K562 (cell line): ENCODE measurements around the gene SERPINI2. TPM values are rescaled to one million over a fixed set of nuclear protein-coding genes. Genes with fewer than 3 reads are reported as not detected.

Experiments used
- ATAC-seq: fragments of 200-7000 bp; cut with Tn5 transposase; 3 replicates; pipeline ENCODE4 v1.9.1; 2020; ENCODE audit warnings: moderate library complexity
- BruUV-seq: library from RNA; stranded (reverse); fragments of 400-500 nt; replicated peaks from 2 replicates; lab custom pipeline; 2021; lab: Mats Ljungman, UMichigan
- CTCF ChIA-PET: fragments of 300-600 bp; formaldehyde crosslinking; extraction: SDS; loops from one replicate; lab custom pipeline; 2021; ENCODE audit warnings: low intra/inter-chr PET ratio; lab: Yijun Ruan, JAX
- POLR2A ChIA-PET: fragments of 300-600, 350-650 bp; sonication (Branson Sonifier 250); formaldehyde crosslinking; extraction: SDS; loops from one replicate; lab custom pipeline; 2021; ENCODE audit warnings: antibody characterized with exemption, inconsistent platforms; lab: Yijun Ruan, JAX
- DNase-seq, 4 experiments: peaks; one replicate each; pipeline versions ENCODE4 v3.0.0 to v3.0.0-alpha.2; 2011 to 2018; ENCODE audit warnings: low spot score in 3 of 4, mixed read lengths in 3 of 4; ENCODE audit errors: extremely low read depth in 1 of 4
- FAIRE-seq: peaks from 2 replicates; lab custom pipeline; 2011; peaks lifted over from hg19 to GRCh38; lab: Jason Lieb, UNC
- H2AFZ ChIP-seq: 2 replicates; pipeline ENCODE4 v1.6.0; 2011; ENCODE audit warnings: low read depth, low read length, control low read depth, inconsistent platforms
- H3K27ac ChIP-seq: fragments of 200-600 bp; 3 replicates; pipeline ENCODE4 v1.8.0; 2011; ENCODE audit warnings: low read depth, mild to moderate bottlenecking, control low read depth, inconsistent platforms, low read length, moderate library complexity, mixed read lengths; ENCODE audit errors: extremely low read depth
- H3K27me3 ChIP-seq, 2 experiments: fragments of 300-600 bp in 1 of 2; 2 replicates in 1 of 2; 3 replicates in 1 of 2; pipeline versions ENCODE4 v1.6.0 to v1.8.0; 2011; ENCODE audit warnings: inconsistent platforms in 2 of 2, low read length in 2 of 2, mild to moderate bottlenecking in 1 of 2, mixed read lengths in 1 of 2, moderate library complexity in 1 of 2; ENCODE audit not compliant: control insufficient read depth in 2 of 2, insufficient read depth in 2 of 2
- H3K36me3 ChIP-seq: fragments of 300-600 bp; 3 replicates; pipeline ENCODE4 v1.8.0; 2011; ENCODE audit warnings: mild to moderate bottlenecking, low read length, inconsistent platforms; ENCODE audit not compliant: control insufficient read depth, insufficient read depth
- H3K4me1 ChIP-seq, 2 experiments: fragments of 200-600 bp in 1 of 2; replicated peaks in 1 of 2; 2 replicates in 1 of 2; 3 replicates in 1 of 2; pipeline versions ENCODE4 v1.5.1 to v1.8.0; 2011; ENCODE audit warnings: inconsistent platforms in 2 of 2, low read length in 2 of 2, mild to moderate bottlenecking in 1 of 2, mixed read lengths in 1 of 2, moderate library complexity in 1 of 2; ENCODE audit not compliant: control insufficient read depth in 2 of 2, insufficient read depth in 2 of 2
- H3K4me2 ChIP-seq: 2 replicates; pipeline ENCODE4 v1.6.1; 2011; ENCODE audit warnings: low read length, control low read depth, inconsistent platforms, mixed read lengths; ENCODE audit not compliant: insufficient read depth
- H3K4me3 ChIP-seq: fragments of 200-600 bp; sonication (generic), shearing (Covaris generic); 2 replicates; pipeline ENCODE4 v1.5.1; 2016; ENCODE audit warnings: control low read depth, inconsistent platforms
- H3K79me2 ChIP-seq: fragments of 200-600 bp; 3 replicates; pipeline ENCODE4 v1.8.0; 2011; ENCODE audit warnings: low read length, inconsistent platforms; ENCODE audit not compliant: control insufficient read depth, insufficient read depth
- H3K9ac ChIP-seq, 2 experiments: 2 replicates each; pipeline versions ENCODE4 v1.6.0 to v1.6.1; 2011; ENCODE audit warnings: low read depth in 2 of 2, low read length in 2 of 2, control low read depth in 1 of 2, inconsistent platforms in 1 of 2, mild to moderate bottlenecking in 1 of 2, mixed read lengths in 1 of 2; ENCODE audit not compliant: insufficient read depth in 1 of 2
- H3K9me1 ChIP-seq: one replicate; pipeline ENCODE4 v1.6.0; 2011; ENCODE audit warnings: inconsistent platforms, mild to moderate bottlenecking, low read length, moderate library complexity; ENCODE audit not compliant: control insufficient read depth, insufficient read depth
- H3K9me3 ChIP-seq: replicated peaks from 2 replicates; pipeline ENCODE4 v1.5.1; 2011; ENCODE audit warnings: low read depth, low read length, inconsistent platforms; ENCODE audit not compliant: control insufficient read depth, insufficient read depth
- H4K20me1 ChIP-seq: replicated peaks from 2 replicates; pipeline ENCODE4 v1.6.1; 2011; ENCODE audit warnings: low read length, inconsistent platforms, mixed read lengths; ENCODE audit not compliant: control insufficient read depth, insufficient read depth
- DACH1 ChIP-seq: fragments of 450-650 bp; IDR thresholded peaks from 2 replicates; pipeline ENCODE4 v1.6.1; 2018; ENCODE audit not compliant: partially characterized antibody
- DDX20 ChIP-seq: fragments of 450-650 bp; IDR thresholded peaks from 2 replicates; pipeline ENCODE4 v1.6.1; 2016; ENCODE audit warnings: missing genetic modification characterization, low read depth, mild to moderate bottlenecking, missing compliant biosample characterization, moderate library complexity
- FOXJ2 ChIP-seq: fragments of 200-800 bp; sonication (Bioruptor generic); IDR thresholded peaks from 2 replicates; pipeline ENCODE4 v1.6.1; 2016; ENCODE audit warnings: missing genetic modification characterization, missing compliant biosample characterization
- HMGXB4 ChIP-seq: sonication (generic); formaldehyde crosslinking; IDR thresholded peaks from 2 replicates; pipeline ENCODE4 v1.8.1; 2023; ENCODE audit warnings: mild to moderate bottlenecking, missing genetic modification reagents
- JUND ChIP-seq, 2 experiments: IDR thresholded peaks; 2 replicates in 1 of 2; 3 replicates in 1 of 2; pipeline ENCODE4 v1.6.1; 2011; ENCODE audit warnings: borderline replicate concordance in 2 of 2, low read depth in 2 of 2, low read length in 2 of 2, improper control_type of control experiment in 1 of 2, missing biosample characterization in 1 of 2, missing genetic modification characterization in 1 of 2, missing genetic modification reagents in 1 of 2
- NR2F6 ChIP-seq: fragments of 450-650 bp; formaldehyde crosslinking; IDR thresholded peaks from 2 replicates; pipeline ENCODE4 v1.4.0; 2020; ENCODE audit warnings: mild to moderate bottlenecking
- NRF1 ChIP-seq, 2 experiments: fragments of 450-650 bp; IDR thresholded peaks in 1 of 2; conservative IDR thresholded peaks in 1 of 2; 2 replicates each; pipeline ENCODE4 v1.6.1; 2014; ENCODE audit warnings: mild to moderate bottlenecking in 2 of 2
- TRIM25 ChIP-seq: fragments of 450-650 bp; IDR thresholded peaks from 2 replicates; pipeline ENCODE4 v1.7.0; 2016; ENCODE audit warnings: borderline replicate concordance
- ZBTB11 ChIP-seq, 3 experiments: fragments of 200-800 bp in 1 of 3; fragments of 250-450 bp in 1 of 3; fragments of 450-650 bp in 1 of 3; sonication (Bioruptor Pico) in 1 of 3; sonication (Bioruptor generic) in 1 of 3; formaldehyde crosslinking in 1 of 3; IDR thresholded peaks; 2 replicates each; pipeline versions ENCODE4 v1.6.1 to v1.8.0; 2016 to 2022; ENCODE audit warnings: mild to moderate bottlenecking in 2 of 3, missing genetic modification characterization in 2 of 3, missing compliant biosample characterization in 1 of 3, moderate library complexity in 1 of 3
- ZNF24 ChIP-seq: fragments of 450-650 bp; IDR thresholded peaks from 2 replicates; pipeline ENCODE4 v1.6.1; 2016
- WGBS: fragments of 100-300 bp; shearing (Covaris generic); methylation state at CpG from one replicate; pipeline ENCODE4 v1.1.6; 2016; ENCODE audit warnings: low coverage, mixed read lengths; ENCODE audit not compliant: insufficient coverage; ENCODE audit errors: missing lambda C conversion rate; 5-methylcytosine and 5-hydroxymethylcytosine counted together
- in situ Hi-C: fragments of 300-500 bp; cut with MboI; formaldehyde crosslinking; loops from 4 replicates; pipeline ENCODE4 v1.15.0; 2018; ENCODE audit warnings: inconsistent platforms, mixed read lengths
- intact Hi-C: fragments of 100-400 bp; cut with micrococcal nuclease; formaldehyde crosslinking; loops from 2 replicates; pipeline ENCODE4 v1.14.2; 2022
- polyA plus RNA-seq, 8 experiments: library from polyadenylated mRNA; depleted of rRNA in 4 of 8; stranded (reverse) in 5 of 8; unstranded in 3 of 8; fragments of >200 nt; fragmentation: Nextera tagmentation in 2 of 8; fragmentation: Illumina TruSeq in 1 of 8; extraction: Ambion mirVana in 2 of 8; extraction: Trizol in 1 of 8; gene quantifications; 2 replicates each; pipeline versions ENCODE4 v1.2.1 to v1.2.3, GENCODE V29; 2011 to 2014; ENCODE audit warnings: inconsistent platforms in 1 of 8, missing spikeins in 1 of 8
- total RNA-seq, 7 experiments: library from RNA; depleted of rRNA in 6 of 7; stranded (reverse); fragments of >200 nt in 6 of 7; fragmentation: Illumina TruSeq in 2 of 7; extraction: Trizol in 2 of 7; gene quantifications; 2 replicates each; pipeline versions ENCODE4 v1.2.1 to v1.2.3, GENCODE V29; 2011 to 2021; ENCODE audit warnings: low replicate concordance in 1 of 7
- TF ChIP-seq, protein P1 (sequence below): sonication (generic); formaldehyde crosslinking; IDR thresholded peaks from 2 replicates; pipeline ENCODE4 v1.8.0; 2022; ENCODE audit warnings: missing genetic modification reagents, mild to moderate bottlenecking, moderate library complexity, borderline replicate concordance

The SERPINI2 gene
- total and polyA plus RNA-seq, 9 of the 15 experiments (the other 6 are each of a cell fraction or from before 2014, with no cell fraction given): not detected

GRCh38 chr3:167456157-167456799, 17.6 kb downstream of the SERPINI2 start (continued):
- no peak for TF ChIP-seq ZBTB11 (CRISPR knock-in tag; IDR thresholded peaks at IDR 0.05)
- TF ChIP-seq TRIM25: no peak
- no peak for TF ChIP-seq NR2F6 (CRISPR knock-in tag)

DNA sequence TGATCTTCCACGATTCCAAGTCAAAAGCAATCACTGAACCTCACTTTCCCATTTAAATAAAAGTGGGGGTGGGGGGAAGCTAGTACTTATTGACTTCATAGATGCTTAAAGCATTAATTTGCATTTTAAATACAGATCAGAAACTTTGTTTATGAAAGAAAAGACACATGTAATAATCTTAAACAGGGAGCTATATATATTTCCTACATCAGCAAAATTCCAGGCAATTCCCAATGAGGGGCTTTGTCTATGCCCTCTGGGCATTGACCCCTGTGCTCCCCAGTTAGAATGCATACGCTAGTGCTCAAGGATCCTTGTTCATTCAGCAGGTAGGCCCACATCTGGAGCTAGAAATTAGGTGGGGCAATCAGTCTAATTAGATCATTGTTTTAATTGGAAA, 20.0 kb downstream of the SERPINI2 start:
- H3K27me3 ChIP-seq: no peaks in the 10 kb centered on the region
- WGBS: 0% methylated on average over 2 of the region's 2 CpGs
- DNase-seq (no peak), FAIRE-seq (no peak), ATAC-seq (no peak)
- H3K79me2 ChIP-seq: no peaks in the 10 kb centered on the region
- no peaks in the 10 kb centered on the region for H4K20me1 ChIP-seq
- H3K9ac ChIP-seq: no peak overlapping the region
- H2AFZ ChIP-seq: no peak overlapping the region
- intact Hi-C loops: loop anchor here (1.0 kb wide), 1 partner anchor 15 kb away; no protein-coding TSS in a partner anchor
- no TSS peak for BruUV-seq
- ChIA-PET POLR2A (no interaction called here), CTCF (no interaction called here)
- no peak overlapping the region for H3K4me3 ChIP-seq
- in situ Hi-C loops: no loop called here
- H3K9me1 ChIP-seq: no peaks in the 10 kb centered on the region
- no peaks in the 10 kb centered on the region for H3K9me3 ChIP-seq
- H3K27ac ChIP-seq: no peak overlapping the region
- no peaks in the 10 kb centered on the region for H3K4me1 ChIP-seq
- no peaks in the 10 kb centered on the region for H3K36me3 ChIP-seq
- H3K4me2 ChIP-seq: no peak overlapping the region
- TF ChIP-seq JUND (IDR thresholded peaks at IDR 0.05; ENCODE audit: borderline replicate concordance, low read depth, low read length) (no peak), JUND (tag; IDR thresholded peaks at IDR 0.05; ENCODE audit: borderline replicate concordance, low read depth, low read length) (no peak), ZNF24 (no peak), HMGXB4 (CRISPR knock-in tag) (no peak), FOXJ2 (tag) (no peak), DDX20 (no peak), DACH1 (no peak), NRF1 (conservative IDR thresholded peaks at IDR 0.05 in 1 of 2, IDR thresholded peaks at IDR 0.05 in 1 of 2) (no peak)
- TF ChIP-seq, protein P1, sequence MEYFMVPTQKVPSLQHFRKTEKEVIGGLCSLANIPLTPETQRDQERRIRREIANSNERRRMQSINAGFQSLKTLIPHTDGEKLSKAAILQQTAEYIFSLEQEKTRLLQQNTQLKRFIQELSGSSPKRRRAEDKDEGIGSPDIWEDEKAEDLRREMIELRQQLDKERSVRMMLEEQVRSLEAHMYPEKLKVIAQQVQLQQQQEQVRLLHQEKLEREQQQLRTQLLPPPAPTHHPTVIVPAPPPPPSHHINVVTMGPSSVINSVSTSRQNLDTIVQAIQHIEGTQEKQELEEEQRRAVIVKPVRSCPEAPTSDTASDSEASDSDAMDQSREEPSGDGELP (CRISPR knock-in tag): no peak
